ENCODE data around the gene NAPB. TPM values are rescaled to one million over a fixed set of nuclear protein-coding genes. Genes with fewer than 3 reads are reported as not detected.

Gene NAPB
- polyA plus RNA-seq, 1 donor, result 8.1 TPM

- DNase-seq, result no peak
These were observed 17.1 kb downstream of the NAPB start for GRCh38 chr20:23404196-23404595.

- no peak for DNase-seq
These were observed 17.5 kb downstream of the NAPB start for GRCh38 chr20:23403751-23404150.

- no peak for DNase-seq
These were observed 20.2 kb downstream of the NAPB start for GRCh38 chr20:23401051-23401450.

GRCh38 chr20:23399568-23400241 lies 21.6 kb downstream of the NAPB start:
- DNase-seq, result no peak

GRCh38 chr20:23397961-23398360 lies 23.3 kb downstream of the NAPB start:
- no peak for DNase-seq

- peak; percentile 10 for DNase-seq
These were observed 24.2 kb downstream of the NAPB start for GRCh38 chr20:23396950-23397627.

DNA sequence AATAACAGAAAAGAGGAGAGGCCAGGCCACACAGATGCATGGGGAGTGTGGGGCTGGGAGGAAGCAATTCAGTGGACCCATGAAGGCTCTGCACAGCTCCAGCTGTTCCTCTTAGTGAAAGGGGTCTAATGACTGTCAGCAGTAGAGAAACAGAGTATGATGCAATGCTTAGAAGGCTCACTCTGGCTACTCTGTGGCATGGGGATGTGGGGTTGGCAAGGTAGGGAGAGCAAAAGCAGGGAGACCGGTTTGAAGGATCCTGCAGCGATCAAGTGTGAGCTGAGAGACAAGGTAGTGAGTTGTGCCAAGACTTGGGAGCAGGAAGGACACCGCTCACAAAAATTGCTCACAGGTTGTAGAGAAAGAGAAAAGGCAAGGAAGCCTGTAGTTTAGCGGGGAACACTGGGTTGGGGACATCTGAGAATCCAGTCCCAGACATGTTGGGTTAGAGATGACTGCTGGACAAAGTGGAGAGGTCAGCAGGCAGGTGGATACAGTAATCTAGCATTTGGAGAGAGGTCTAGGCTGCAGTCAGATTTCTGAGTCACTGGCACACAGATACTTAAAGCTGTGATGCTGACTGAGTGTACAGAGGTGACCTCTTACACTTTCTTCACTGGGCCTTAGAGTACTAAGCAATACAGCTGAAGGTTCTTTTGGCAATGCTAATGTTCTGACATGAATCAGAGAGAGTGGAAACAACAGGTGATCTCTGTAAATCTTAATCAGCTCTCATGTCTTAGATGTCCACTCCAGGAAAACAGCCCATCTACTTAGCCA lies 27.1 kb downstream of the NAPB start:
- DNase-seq, result no peak

- DNase-seq, result no peak
These were observed 29.5 kb downstream of the NAPB start for GRCh38 chr20:23391707-23392310.

GRCh38 chr20:23390091-23390774 lies 31.1 kb downstream of the NAPB start:
- no peak for DNase-seq

- no peak for DNase-seq
These were observed 34.2 kb downstream of the NAPB start for GRCh38 chr20:23387118-23387443.

GRCh38 chr20:23386304-23387117 lies 34.8 kb downstream of the NAPB start:
- DNase-seq, result no peak

DNA sequence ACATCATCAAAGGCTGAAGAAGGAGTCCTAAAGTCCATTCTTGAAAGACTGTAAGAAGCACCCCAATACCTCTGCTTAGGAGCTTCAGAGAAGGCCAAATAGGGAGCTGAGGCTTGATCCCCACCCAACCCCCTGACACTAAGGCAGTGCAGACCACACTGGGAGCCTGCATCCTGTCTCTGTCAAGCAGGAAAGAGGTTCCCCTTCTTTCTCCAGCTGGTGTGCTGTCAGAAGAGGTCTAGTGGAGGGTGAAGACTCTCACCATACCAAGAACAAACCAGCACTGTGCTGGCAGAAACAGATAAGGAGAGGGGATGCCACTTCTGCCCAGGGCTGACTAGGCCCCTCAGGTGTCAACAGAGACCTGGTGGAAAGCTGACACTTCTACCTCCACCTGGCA lies 39.4 kb downstream of the NAPB start:
- DNase-seq, result no peak

GRCh38 chr20:23379772-23380171 lies 41.5 kb downstream of the NAPB start:
- no peak for DNase-seq

DNA sequence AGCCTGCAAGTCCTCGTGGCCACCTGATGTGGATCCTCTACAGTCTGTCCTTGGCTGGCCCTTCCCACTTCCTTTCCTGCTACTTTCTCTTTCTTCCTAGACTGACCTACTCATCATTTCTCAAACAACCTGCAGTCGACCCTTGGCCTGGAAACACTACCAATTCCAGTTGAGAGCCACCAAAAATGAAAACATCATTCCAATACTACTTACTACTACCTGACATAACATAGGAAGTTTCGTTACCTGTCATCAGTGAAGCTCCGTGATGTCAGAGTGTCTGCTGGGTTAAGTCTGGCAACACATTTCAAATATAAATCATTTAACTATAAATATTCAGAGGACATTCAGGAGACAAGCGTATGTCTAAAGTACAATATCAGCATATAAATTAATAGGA lies 45.5 kb downstream of the NAPB start:
- DNase-seq, result no peak

GRCh38 chr20:23374441-23374840 lies 46.8 kb downstream of the NAPB start:
- DNase-seq, result no peak

DNA sequence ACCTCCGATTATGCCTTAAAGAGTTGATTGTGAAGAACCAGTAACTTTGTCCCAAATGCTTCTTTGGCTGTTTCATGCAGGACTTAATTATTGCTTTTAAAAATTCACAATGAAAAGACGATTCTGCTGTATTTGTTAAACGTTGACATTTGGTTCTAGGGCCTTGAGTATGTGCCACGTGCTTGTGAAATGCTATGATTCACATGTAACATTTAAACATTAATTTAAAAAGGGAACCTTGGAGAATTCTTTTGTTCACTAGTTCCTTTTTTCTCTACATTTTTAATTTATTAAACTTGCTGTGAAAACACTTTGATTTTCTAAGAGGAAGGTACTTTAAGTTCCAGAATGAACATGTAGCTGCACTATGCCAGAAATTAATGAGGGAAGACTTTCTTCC lies 49.8 kb downstream of the NAPB start:
- no peak for DNase-seq

GRCh38 chr20:23370873-23371272 lies 50.4 kb downstream of the NAPB start:
- DNase-seq, result no peak

DNA sequence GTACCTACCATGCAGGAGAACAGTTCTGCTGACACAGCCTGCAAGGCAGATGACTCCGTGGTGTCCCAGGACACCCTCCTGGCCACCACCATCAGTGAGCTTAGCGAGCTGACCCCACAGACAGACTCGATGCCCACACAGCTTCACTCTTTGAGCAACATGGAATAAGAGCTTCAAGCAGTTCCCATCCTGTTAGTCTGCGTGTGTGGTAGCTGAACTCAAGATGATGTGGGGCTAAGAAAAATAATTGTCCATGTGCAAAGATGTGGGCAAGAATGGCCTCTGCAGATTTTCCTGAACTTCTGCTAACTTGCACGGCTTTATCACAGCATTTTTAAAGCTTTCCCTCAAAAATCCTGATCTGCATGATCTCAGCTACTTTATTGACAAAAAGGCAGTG lies 51.0 kb downstream of the NAPB start:
- no peak for DNase-seq

DNA sequence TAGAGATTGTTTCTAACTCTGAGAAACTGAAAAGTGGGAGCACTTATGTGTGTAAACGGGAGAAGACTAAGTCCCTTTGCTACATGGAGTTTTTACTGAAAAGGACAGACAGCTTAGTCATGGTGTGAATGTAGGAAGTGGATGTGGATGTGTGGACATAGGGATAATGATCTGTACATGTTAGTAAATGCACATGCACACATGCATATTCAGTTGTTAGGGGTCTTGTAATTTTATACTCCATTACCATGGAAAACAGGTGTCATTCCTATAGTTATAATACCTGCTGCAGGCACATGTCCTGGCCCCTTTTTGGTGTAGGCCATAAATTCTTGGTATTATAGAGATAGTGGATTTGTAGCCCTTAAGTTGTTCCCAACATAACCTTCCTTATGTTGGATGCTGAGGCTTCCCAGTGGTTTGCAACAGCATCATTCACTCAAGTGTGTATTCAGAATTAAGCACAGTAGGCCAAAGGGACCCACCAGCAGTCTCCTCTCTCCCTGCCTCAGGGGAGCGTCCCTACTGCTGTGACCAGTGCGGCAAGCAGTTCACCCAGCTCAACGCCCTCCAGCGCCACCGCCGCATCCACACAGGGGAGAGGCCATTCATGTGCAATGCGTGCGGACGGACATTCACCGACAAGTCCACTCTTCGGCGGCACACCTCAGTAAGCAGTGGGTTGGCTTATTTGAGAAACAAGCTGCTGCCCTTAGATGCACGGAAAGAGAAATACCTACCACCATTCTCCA lies 52.0 kb downstream of the NAPB start:
- DNase-seq, result no peak

DNA sequence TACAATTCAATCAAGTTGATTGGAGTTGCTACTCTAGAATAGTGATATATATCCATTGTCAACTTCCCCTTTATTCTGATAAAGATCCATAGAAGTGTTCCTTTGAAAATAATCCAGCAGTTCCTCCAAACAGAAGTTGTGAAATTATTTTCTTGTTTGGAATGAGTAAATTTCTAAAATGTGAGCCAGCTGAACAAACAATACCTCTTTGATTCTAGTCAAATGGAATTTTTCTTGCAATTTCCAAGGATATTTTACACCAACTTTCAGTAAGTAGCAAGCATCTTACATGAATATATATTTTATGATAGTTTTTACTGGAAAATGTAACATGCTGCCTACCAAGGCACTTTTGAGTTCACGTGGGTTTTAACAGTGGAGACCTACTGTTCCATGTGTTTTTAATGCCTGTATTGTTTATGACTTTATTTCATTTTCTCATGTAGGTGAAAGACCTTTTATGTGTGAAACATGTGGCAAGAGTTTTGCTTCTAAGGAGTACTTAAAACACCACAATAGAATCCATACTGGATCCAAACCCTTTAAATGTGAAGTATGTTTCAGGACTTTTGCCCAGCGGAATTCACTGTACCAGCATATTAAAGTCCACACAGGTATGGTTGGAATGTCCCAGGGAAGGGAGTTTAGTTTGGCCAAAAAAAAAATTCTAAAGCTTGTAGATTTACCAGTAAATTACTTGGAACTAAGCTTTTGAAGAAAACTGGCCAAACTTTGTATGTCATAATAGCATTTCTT lies 52.8 kb downstream of the NAPB start:
- DNase-seq, result no peak

Measured in hindlimb muscle (tissue), 1 donor.